Mesenchymal stem cell (in vitro differentiated cells and primary cell): Measurements from ENCODE around the gene CLIC1.

Source experiments
- DNase-seq: peaks from one replicate; pipeline ENCODE4 v3.0.0-alpha.2; 2013
- H2AFZ ChIP-seq: one replicate; pipeline ENCODE4 v1.6.1; 2013; ENCODE audit warnings: low read depth, mild to moderate bottlenecking, control low read depth, inconsistent platforms, low read length, moderate library complexity
- H2AK5ac ChIP-seq: 2 replicates; pipeline ENCODE4 v1.6.1; 2013; ENCODE audit warnings: low read length, moderate library complexity, mild to moderate bottlenecking, inconsistent platforms; ENCODE audit not compliant: severe bottlenecking
- H2BK120ac ChIP-seq: one replicate; pipeline ENCODE4 v1.6.1; 2013; ENCODE audit warnings: low read depth, mild to moderate bottlenecking, inconsistent platforms, low read length, moderate library complexity
- H2BK12ac ChIP-seq, 2 experiments: one replicate each; pipeline ENCODE4 v1.6.1; 2013; ENCODE audit warnings: inconsistent platforms in 2 of 2, low read length in 2 of 2, mild to moderate bottlenecking in 2 of 2, moderate library complexity in 2 of 2, control low read depth in 1 of 2
- H2BK15ac ChIP-seq: one replicate; pipeline ENCODE4 v1.6.1; 2013; ENCODE audit warnings: mild to moderate bottlenecking, low read depth, inconsistent platforms; ENCODE audit not compliant: poor library complexity, severe bottlenecking
- H2BK5ac ChIP-seq: 2 replicates; pipeline ENCODE4 v1.6.1; 2013; ENCODE audit warnings: low read depth, mild to moderate bottlenecking, low read length, control low read depth, inconsistent platforms; ENCODE audit not compliant: poor library complexity, severe bottlenecking
- H3K14ac ChIP-seq, 2 experiments: one replicate each; pipeline ENCODE4 v1.6.1; 2013; ENCODE audit warnings: inconsistent platforms in 2 of 2, low read length in 2 of 2, control low read depth in 1 of 2, mild to moderate bottlenecking in 1 of 2, moderate library complexity in 1 of 2
- H3K18ac ChIP-seq, 2 experiments: one replicate each; pipeline ENCODE4 v1.6.1; 2013; ENCODE audit warnings: inconsistent platforms in 2 of 2, low read length in 2 of 2, control low read depth in 1 of 2, low read depth in 1 of 2, mild to moderate bottlenecking in 1 of 2
- H3K23ac ChIP-seq, 2 experiments: one replicate each; pipeline ENCODE4 v1.6.1; 2013; ENCODE audit warnings: inconsistent platforms in 2 of 2, low read length in 2 of 2, mild to moderate bottlenecking in 2 of 2, moderate library complexity in 2 of 2, control low read depth in 1 of 2
- H3K27ac ChIP-seq: 2 replicates; pipeline ENCODE4 v1.5.1; 2013; ENCODE audit warnings: mild to moderate bottlenecking, moderate library complexity, low read length, control low read depth, inconsistent platforms; ENCODE audit not compliant: poor library complexity, severe bottlenecking
- H3K27me3 ChIP-seq, 2 experiments: 2 replicates each; pipeline versions ENCODE4 v1.6.1 to v1.7.0; 2013; ENCODE audit warnings: low read length in 2 of 2, mild to moderate bottlenecking in 2 of 2, moderate library complexity in 2 of 2, control low read depth in 1 of 2, inconsistent platforms in 1 of 2; ENCODE audit not compliant: control insufficient read depth in 1 of 2, insufficient read depth in 1 of 2
- H3K36me3 ChIP-seq, 2 experiments: 2 replicates each; pipeline versions ENCODE4 v1.6.1 to v1.7.0; 2013; ENCODE audit warnings: low read length in 2 of 2, control low read depth in 1 of 2, inconsistent platforms in 1 of 2, low read depth in 1 of 2, mild to moderate bottlenecking in 1 of 2; ENCODE audit not compliant: insufficient read depth in 2 of 2, control insufficient read depth in 1 of 2
- H3K4ac ChIP-seq, 2 experiments: one replicate each; pipeline ENCODE4 v1.6.1; 2013; ENCODE audit warnings: inconsistent platforms in 2 of 2, low read length in 2 of 2, mild to moderate bottlenecking in 2 of 2, moderate library complexity in 2 of 2, control low read depth in 1 of 2, low read depth in 1 of 2
- H3K4me1 ChIP-seq: 2 replicates; pipeline ENCODE4 v1.6.1; 2013; ENCODE audit warnings: low read depth, low read length, control low read depth; ENCODE audit not compliant: control insufficient read depth, insufficient read depth
- H3K4me2 ChIP-seq: 2 replicates; pipeline ENCODE4 v1.6.1; 2013; ENCODE audit warnings: low read length, mild to moderate bottlenecking, inconsistent platforms; ENCODE audit not compliant: poor library complexity, severe bottlenecking
- H3K4me3 ChIP-seq, 2 experiments: 2 replicates each; pipeline versions ENCODE4 v1.5.1 to v1.7.0; 2013; ENCODE audit warnings: low read length in 2 of 2, mild to moderate bottlenecking in 2 of 2, control low read depth in 1 of 2, low read depth in 1 of 2; ENCODE audit not compliant: insufficient read depth in 1 of 2
- H3K79me1 ChIP-seq: replicated peaks from 2 replicates; pipeline ENCODE4 v1.6.1; 2013; ENCODE audit warnings: mild to moderate bottlenecking, control low read depth, low read length, inconsistent platforms; ENCODE audit not compliant: poor library complexity, severe bottlenecking
- H3K9ac ChIP-seq: 2 replicates; pipeline ENCODE4 v1.7.0; 2013; ENCODE audit warnings: mild to moderate bottlenecking, low read length, moderate library complexity
- H3K9me3 ChIP-seq: 2 replicates; pipeline ENCODE4 v1.7.0; 2013; ENCODE audit warnings: mild to moderate bottlenecking, low read length; ENCODE audit not compliant: control insufficient read depth
- H4K8ac ChIP-seq: one replicate; pipeline ENCODE4 v1.6.1; 2013; ENCODE audit warnings: inconsistent platforms, mild to moderate bottlenecking, low read length, moderate library complexity
- H4K91ac ChIP-seq: one replicate; pipeline ENCODE4 v1.6.1; 2013; ENCODE audit warnings: mild to moderate bottlenecking, low read length, inconsistent platforms
- WGBS: methylation state at CpG from one replicate; pipeline ENCODE4 v1.1.7; 2013; ENCODE audit warnings: mixed read lengths; 5-methylcytosine and 5-hydroxymethylcytosine counted together

Gene CLIC1

GRCh38 chr6:31782126-31782855, 46.0 kb upstream of the CLIC1 start:
- Histone ChIP-seq H3K18ac (no peak overlapping the region), H2BK5ac (no peak overlapping the region), H4K91ac (no peak overlapping the region), H3K4ac (no peak overlapping the region), H3K27ac (no peak overlapping the region), H3K4me1 (peaks cover 7% of the 10 kb centered on the region), H2BK120ac (no peak overlapping the region), H3K36me3 (peaks cover 82 to 89% of the 10 kb centered on the region in 2 experiments), H3K14ac (no peak overlapping the region), H3K9ac (no peak overlapping the region), H2BK12ac (no peak overlapping the region), H2AFZ (no peak overlapping the region), H2BK15ac (no peak overlapping the region), H3K23ac (no peak overlapping the region), H3K4me3 (no peak overlapping the region), H3K79me1 (peaks cover 18% of the 10 kb centered on the region), H3K27me3 (no peaks in the 10 kb centered on the region), H3K4me2 (no peak overlapping the region), H4K8ac (no peak overlapping the region), H3K9me3 (no peaks in the 10 kb centered on the region), H2AK5ac (no peak overlapping the region)
- WGBS: 94% methylated on average over 32 of the region's 32 CpGs
- DNase-seq: no peak

- Histone ChIP-seq H3K36me3 (peaks cover 81 to 87% of the 10 kb centered on the region in 2 experiments), H3K9me3 (no peaks in the 10 kb centered on the region), H4K91ac (no peak overlapping the region), H3K14ac (no peak overlapping the region), H3K4me2 (no peak overlapping the region), H3K18ac (no peak overlapping the region), H2BK5ac (no peak overlapping the region), H3K27ac (no peak overlapping the region), H3K27me3 (no peaks in the 10 kb centered on the region), H3K4ac (no peak overlapping the region), H3K9ac (no peak overlapping the region), H2BK12ac (no peak overlapping the region), H3K4me1 (peaks cover 15% of the 10 kb centered on the region), H3K23ac (no peak overlapping the region), H3K79me1 (peaks cover 18% of the 10 kb centered on the region), H2AFZ (no peak overlapping the region), H3K4me3 (no peak overlapping the region), H2BK120ac (no peak overlapping the region), H2AK5ac (no peak overlapping the region), H4K8ac (no peak overlapping the region), H2BK15ac (no peak overlapping the region)
- WGBS: 94% methylated on average over 23 of the region's 23 CpGs
- no peak for DNase-seq
Observed at GRCh38 chr6:31781244-31782125, 45.2 kb upstream of the CLIC1 start.

- H3K23ac ChIP-seq: no peak overlapping the region
- H3K4me3 ChIP-seq: no peak overlapping the region
- no peak overlapping the region for H3K4ac ChIP-seq
- peaks cover 75 to 82% of the 10 kb centered on the region in 2 experiments for H3K36me3 ChIP-seq
- DNase-seq: no peak
- no peak overlapping the region for H3K27ac ChIP-seq
- WGBS: 92% methylated on average over 20 of the region's 20 CpGs
- H3K4me1 ChIP-seq: peaks cover 16% of the 10 kb centered on the region
- H2AFZ ChIP-seq: no peak overlapping the region
- H3K9ac ChIP-seq: no peak overlapping the region
- H2BK12ac ChIP-seq: no peak overlapping the region
- H3K18ac ChIP-seq: no peak overlapping the region
- no peak overlapping the region for H2AK5ac ChIP-seq
- no peak overlapping the region for H2BK5ac ChIP-seq
- H3K79me1 ChIP-seq: peaks cover 18% of the 10 kb centered on the region
- H3K9me3 ChIP-seq: no peaks in the 10 kb centered on the region
- no peak overlapping the region for H2BK15ac ChIP-seq
- no peak overlapping the region for H3K14ac ChIP-seq
- H4K91ac ChIP-seq: no peak overlapping the region
- no peak overlapping the region for H4K8ac ChIP-seq
- no peak overlapping the region for H3K4me2 ChIP-seq
- H3K27me3 ChIP-seq: no peaks in the 10 kb centered on the region
- no peak overlapping the region for H2BK120ac ChIP-seq
Observed at GRCh38 chr6:31780507-31781243, 44.3 kb upstream of the CLIC1 start.

- H3K27me3 ChIP-seq: no peaks in the 10 kb centered on the region
- H2BK12ac ChIP-seq: no peak overlapping the region
- H3K14ac ChIP-seq: no peak overlapping the region
- no peaks in the 10 kb centered on the region for H3K9me3 ChIP-seq
- no peak for DNase-seq
- no peak overlapping the region for H3K23ac ChIP-seq
- no peak overlapping the region for H3K4ac ChIP-seq
- no peak overlapping the region for H4K8ac ChIP-seq
- 99% methylated on average over 10 of the region's 10 CpGs for WGBS
- H2BK5ac ChIP-seq: no peak overlapping the region
- no peak overlapping the region for H3K4me3 ChIP-seq
- no peak overlapping the region for H2AK5ac ChIP-seq
- H3K36me3 ChIP-seq: peaks cover 67 to 75% of the 10 kb centered on the region in 2 experiments
- no peak overlapping the region for H3K9ac ChIP-seq
- H3K18ac ChIP-seq: no peak overlapping the region
- H3K4me1 ChIP-seq: peaks cover 16% of the 10 kb centered on the region
- no peak overlapping the region for H3K27ac ChIP-seq
- H4K91ac ChIP-seq: no peak overlapping the region
- no peak overlapping the region for H2BK120ac ChIP-seq
- peaks cover 10% of the 10 kb centered on the region for H3K79me1 ChIP-seq
- no peak overlapping the region for H2AFZ ChIP-seq
- H3K4me2 ChIP-seq: no peak overlapping the region
- no peak overlapping the region for H2BK15ac ChIP-seq
Observed at GRCh38 chr6:31779908-31780307, 43.6 kb upstream of the CLIC1 start.
